GM12865 (cell line): ENCODE results near the gene SPANXN2.

Experiments
- DNase-seq: peaks from one replicate; pipeline ENCODE4 v3.0.0; 2010; ENCODE audit warnings: low read depth
- H3K4me3 ChIP-seq: 2 replicates; pipeline ENCODE4 v1.5.1; 2011; ENCODE audit warnings: mild to moderate bottlenecking, low read depth, low read length, control low read depth
- TF ChIP-seq, protein P1 (sequence below): IDR thresholded peaks from 2 replicates; pipeline ENCODE4 v1.5.1; 2011; ENCODE audit warnings: low read length, control low read depth, low read depth, inconsistent platforms; ENCODE audit not compliant: insufficient read depth; ENCODE audit errors: missing control alignments

The SPANXN2 gene

DNA sequence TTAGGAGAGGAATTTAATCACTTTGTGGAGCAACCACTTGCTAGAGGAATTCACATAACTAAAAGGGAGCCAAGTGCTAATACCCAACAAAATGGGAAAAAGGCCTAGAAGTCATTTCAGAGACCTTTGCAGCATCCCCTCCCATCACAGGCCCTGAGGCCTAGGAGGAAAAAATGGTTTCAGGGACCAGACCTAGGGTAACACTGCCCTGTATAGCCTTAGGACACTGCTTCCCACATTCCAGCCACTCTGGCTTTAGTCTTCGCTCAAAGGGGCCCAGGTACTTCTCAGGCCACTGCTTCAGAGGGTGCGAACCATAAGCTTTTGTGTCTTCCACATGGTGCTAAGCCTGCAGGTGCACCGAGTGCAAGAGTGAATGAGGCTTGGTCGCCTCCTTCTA, 19.1 kb downstream of the SPANXN2 start:
- no peak for DNase-seq
- H3K4me3 ChIP-seq = no peak overlapping the region
- TF ChIP-seq, protein P1, sequence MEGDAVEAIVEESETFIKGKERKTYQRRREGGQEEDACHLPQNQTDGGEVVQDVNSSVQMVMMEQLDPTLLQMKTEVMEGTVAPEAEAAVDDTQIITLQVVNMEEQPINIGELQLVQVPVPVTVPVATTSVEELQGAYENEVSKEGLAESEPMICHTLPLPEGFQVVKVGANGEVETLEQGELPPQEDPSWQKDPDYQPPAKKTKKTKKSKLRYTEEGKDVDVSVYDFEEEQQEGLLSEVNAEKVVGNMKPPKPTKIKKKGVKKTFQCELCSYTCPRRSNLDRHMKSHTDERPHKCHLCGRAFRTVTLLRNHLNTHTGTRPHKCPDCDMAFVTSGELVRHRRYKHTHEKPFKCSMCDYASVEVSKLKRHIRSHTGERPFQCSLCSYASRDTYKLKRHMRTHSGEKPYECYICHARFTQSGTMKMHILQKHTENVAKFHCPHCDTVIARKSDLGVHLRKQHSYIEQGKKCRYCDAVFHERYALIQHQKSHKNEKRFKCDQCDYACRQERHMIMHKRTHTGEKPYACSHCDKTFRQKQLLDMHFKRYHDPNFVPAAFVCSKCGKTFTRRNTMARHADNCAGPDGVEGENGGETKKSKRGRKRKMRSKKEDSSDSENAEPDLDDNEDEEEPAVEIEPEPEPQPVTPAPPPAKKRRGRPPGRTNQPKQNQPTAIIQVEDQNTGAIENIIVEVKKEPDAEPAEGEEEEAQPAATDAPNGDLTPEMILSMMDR = no peak

DNA sequence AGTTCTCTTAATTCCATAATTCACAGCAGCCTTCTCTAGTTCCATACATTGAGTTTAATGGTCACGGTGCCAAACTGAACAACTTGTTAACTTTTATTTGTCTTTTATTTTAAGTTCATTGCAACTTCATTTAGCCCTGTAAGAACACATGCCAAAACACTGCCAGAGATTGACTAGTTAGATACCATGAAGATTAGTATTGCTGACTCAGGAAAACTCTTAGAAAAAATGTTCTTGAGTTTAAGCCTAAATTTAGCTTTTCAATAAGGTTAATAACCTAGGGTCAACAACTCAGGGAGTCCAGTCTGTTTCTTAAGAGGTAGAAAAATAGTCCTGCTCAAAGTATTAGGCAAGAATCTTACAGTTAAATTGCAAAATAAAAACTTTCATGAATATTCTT, 25.7 kb downstream of the SPANXN2 start:
- no peak for DNase-seq
- TF ChIP-seq, protein P1 = no peak
- no peak overlapping the region for H3K4me3 ChIP-seq

DNA sequence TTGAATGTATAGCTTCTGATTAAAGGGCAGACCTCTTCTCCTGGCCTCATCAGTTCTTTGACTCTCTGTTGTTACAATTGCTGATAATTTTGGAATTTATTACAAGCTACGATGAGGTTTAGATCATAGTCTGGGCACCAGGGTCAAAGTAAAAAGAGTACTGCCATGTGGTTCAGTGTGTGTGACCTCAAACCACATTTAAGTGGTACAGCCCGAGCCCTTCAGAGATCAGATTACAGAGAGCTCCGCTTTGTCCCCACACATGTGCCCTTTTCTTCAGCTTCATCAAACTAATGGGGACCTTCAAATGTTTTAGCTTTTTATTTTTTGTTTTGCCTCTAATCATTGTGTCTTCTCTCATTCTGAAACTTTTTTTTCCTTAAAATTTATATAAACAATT, 37.1 kb downstream of the SPANXN2 start:
- DNase-seq = no peak
- TF ChIP-seq, protein P1 = no peak
- H3K4me3 ChIP-seq = no peak overlapping the region

DNA sequence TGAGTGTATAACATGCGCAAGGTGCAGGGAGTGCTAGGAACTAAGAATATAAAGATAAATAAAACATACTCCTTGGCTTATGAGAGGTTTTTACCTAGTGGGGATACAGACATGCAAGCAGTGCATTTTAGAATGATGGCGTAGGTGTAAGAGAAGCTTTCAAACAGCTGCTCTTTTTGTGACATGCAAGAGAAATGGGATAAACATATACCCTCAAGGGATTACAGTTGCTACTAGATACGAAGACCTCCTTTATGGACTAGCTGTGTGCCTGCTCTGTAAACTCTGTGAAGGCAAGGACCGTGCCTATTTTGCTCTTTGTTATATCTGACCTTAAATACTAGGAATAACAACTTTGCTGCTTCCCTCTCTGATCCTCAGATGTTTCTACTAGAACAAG, 45.6 kb downstream of the SPANXN2 start:
- no peak for DNase-seq
- TF ChIP-seq, protein P1 = no peak
- no peak overlapping the region for H3K4me3 ChIP-seq

DNA sequence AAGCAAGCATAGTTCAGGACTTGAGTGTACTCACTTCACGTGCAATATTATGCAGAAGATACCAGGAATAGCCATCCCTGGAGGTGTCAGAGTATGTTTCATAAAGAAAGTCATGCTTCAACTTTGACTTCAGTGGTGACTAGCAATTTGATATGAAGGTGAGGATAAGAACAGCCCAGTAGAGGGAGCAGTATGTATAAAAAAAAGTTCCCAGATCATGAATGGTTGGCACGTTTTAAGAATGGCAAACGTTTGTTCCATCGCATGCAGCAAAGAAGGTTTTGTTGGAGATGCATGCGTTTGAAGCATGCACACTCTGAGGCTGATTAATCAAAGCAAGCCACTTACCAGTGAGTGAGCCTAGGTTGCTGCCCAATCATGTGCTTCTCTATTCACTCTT, 51.2 kb downstream of the SPANXN2 start:
- H3K4me3 ChIP-seq = no peak overlapping the region
- TF ChIP-seq, protein P1 = no peak
- no peak for DNase-seq

DNA sequence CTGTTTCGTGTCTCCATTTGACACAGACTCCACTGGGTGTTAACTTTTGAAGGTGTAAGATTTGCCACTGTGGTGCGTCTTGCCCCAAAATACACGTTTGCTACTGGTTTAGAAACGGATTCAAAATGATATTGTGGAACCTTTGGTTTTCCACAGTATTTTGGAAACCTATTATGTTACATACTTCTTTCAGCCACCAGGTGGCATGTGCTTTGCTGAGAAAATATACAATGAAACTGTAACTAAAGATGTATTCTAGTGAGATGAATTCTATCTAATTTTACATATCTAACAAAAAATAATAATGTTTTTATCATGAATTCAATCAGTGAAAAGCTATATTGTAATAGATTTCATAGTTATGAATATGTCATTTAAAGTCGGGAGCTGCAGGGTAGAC, 56.2 kb downstream of the SPANXN2 start:
- H3K4me3 ChIP-seq = no peak overlapping the region
- TF ChIP-seq, protein P1 = peak; percentile 33
- peak; percentile 3 for DNase-seq

DNA sequence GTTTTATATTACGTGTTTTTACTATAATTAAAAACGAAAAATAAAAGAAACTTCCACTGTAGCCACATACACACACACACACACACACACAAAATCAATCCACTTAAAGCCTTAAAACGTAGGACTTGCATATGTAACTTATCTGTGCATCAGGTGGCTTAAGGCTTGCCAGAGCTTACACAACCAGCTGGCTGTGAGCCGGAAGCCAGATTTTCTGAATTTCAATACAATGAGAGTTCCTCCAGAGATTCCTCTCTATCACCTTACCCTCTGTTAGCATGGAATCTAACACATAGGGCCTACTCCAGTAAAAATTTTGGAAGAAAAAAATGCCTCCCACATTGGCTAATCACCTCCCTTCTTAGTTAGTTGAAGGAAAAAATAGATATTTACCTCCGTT, 56.8 kb downstream of the SPANXN2 start:
- H3K4me3 ChIP-seq = no peak overlapping the region
- no peak for DNase-seq
- TF ChIP-seq, protein P1 = no peak
